Endothelial cell of umbilical vein (primary cell): ENCODE data around the gene CBFA2T3. TPM values are rescaled to one million over a fixed set of nuclear protein-coding genes. Genes with fewer than 3 reads are reported as not detected.

Experiments used
- BruUV-seq: library from RNA; stranded (reverse); fragments of 400-500 nt; replicated peaks from 2 replicates; lab custom pipeline; 2021; lab: Mats Ljungman, UMichigan
- CTCF ChIA-PET: fragments of 300-600, 350-600 bp; sonication (Branson Sonifier 250); formaldehyde crosslinking; loops from one replicate; lab custom pipeline; 2021; ENCODE audit warnings: antibody characterized with exemption, inconsistent platforms; lab: Charles Lee
- POLR2A ChIA-PET: fragments of 300-600, 350-600 bp; sonication (Branson Sonifier 250); formaldehyde crosslinking; loops from one replicate; lab custom pipeline; 2021; ENCODE audit warnings: antibody characterized with exemption, inconsistent platforms; lab: Charles Lee
- DNase-seq: peaks from one replicate; pipeline ENCODE4 v3.0.0-alpha.2; 2011; ENCODE audit warnings: low read depth, low spot score
- FAIRE-seq: peaks from 2 replicates; lab custom pipeline; 2011; peaks lifted over from hg19 to GRCh38; lab: Jason Lieb, UNC
- H2AFZ ChIP-seq: 2 replicates; pipeline ENCODE4 v1.6.0; 2012; ENCODE audit warnings: low read depth, low read length, control low read depth, inconsistent platforms
- H3K27ac ChIP-seq: 2 replicates; pipeline ENCODE4 v1.5.1; 2011; ENCODE audit warnings: low read depth, mild to moderate bottlenecking, control low read depth, low read length, moderate library complexity; ENCODE audit not compliant: insufficient read depth
- H3K27me3 ChIP-seq, 2 experiments: 2 replicates each; pipeline versions ENCODE4 v1.6.0 to v1.6.1; 2011; ENCODE audit warnings: low read length in 2 of 2, mixed read lengths in 1 of 2; ENCODE audit not compliant: control insufficient read depth in 2 of 2, insufficient read depth in 2 of 2
- H3K36me3 ChIP-seq, 2 experiments: 2 replicates in 1 of 2; 3 replicates in 1 of 2; pipeline ENCODE4 v1.5.1; 2011; ENCODE audit warnings: low read length in 2 of 2, mild to moderate bottlenecking in 1 of 2, moderate library complexity in 1 of 2; ENCODE audit not compliant: control insufficient read depth in 2 of 2, insufficient read depth in 2 of 2; ENCODE audit errors: extremely low read depth in 1 of 2
- H3K4me1 ChIP-seq: 3 replicates; pipeline ENCODE4 v1.5.1; 2011; ENCODE audit warnings: mild to moderate bottlenecking, low read length; ENCODE audit not compliant: control insufficient read depth, insufficient read depth; ENCODE audit errors: extremely low read depth
- H3K4me2 ChIP-seq: 2 replicates; pipeline ENCODE4 v1.6.1; 2011; ENCODE audit warnings: low read length, control low read depth, mixed read lengths; ENCODE audit not compliant: insufficient read depth
- H3K4me3 ChIP-seq, 3 experiments: fragments of 200-600 bp in 1 of 3; sonication (generic), shearing (Covaris generic) in 1 of 3; replicated peaks in 1 of 3; 2 replicates each; pipeline ENCODE4 v1.5.1; 2011 to 2016; ENCODE audit warnings: control low read depth in 3 of 3, low read length in 3 of 3, mild to moderate bottlenecking in 2 of 3, inconsistent platforms in 1 of 3, low read depth in 1 of 3, moderate library complexity in 1 of 3; ENCODE audit not compliant: insufficient read depth in 1 of 3
- H3K79me2 ChIP-seq: 2 replicates; pipeline ENCODE4 v1.6.0; 2012; ENCODE audit warnings: low read length, inconsistent platforms; ENCODE audit not compliant: control insufficient read depth, insufficient read depth
- H3K9ac ChIP-seq: replicated peaks from 2 replicates; pipeline ENCODE3; 2011; ENCODE audit warnings: low read length, control low read depth; ENCODE audit not compliant: insufficient read depth; ENCODE audit errors: extremely low read depth
- H3K9me1 ChIP-seq: replicated peaks from 3 replicates; pipeline ENCODE4 v1.6.0; 2011; ENCODE audit warnings: mild to moderate bottlenecking, low read length; ENCODE audit not compliant: control insufficient read depth, insufficient read depth; ENCODE audit errors: extremely low read depth
- H3K9me3 ChIP-seq: replicated peaks from 2 replicates; pipeline ENCODE4 v1.5.1; 2012; ENCODE audit warnings: low read length, inconsistent platforms; ENCODE audit not compliant: control insufficient read depth, insufficient read depth
- H4K20me1 ChIP-seq: replicated peaks from 2 replicates; pipeline ENCODE3; 2011; ENCODE audit warnings: mild to moderate bottlenecking, low read length; ENCODE audit not compliant: control insufficient read depth, insufficient read depth; ENCODE audit errors: extremely low read depth
- FOS ChIP-seq: IDR thresholded peaks from 2 replicates; pipeline ENCODE4 v1.6.1; 2011; ENCODE audit warnings: mild to moderate bottlenecking, low read length, moderate library complexity, borderline replicate concordance; ENCODE audit not compliant: insufficient read depth
- GATA2 ChIP-seq: IDR thresholded peaks from 2 replicates; pipeline ENCODE4 v1.7.0; 2011; ENCODE audit warnings: low read depth, mild to moderate bottlenecking, moderate library complexity, mixed read lengths, low read length; ENCODE audit not compliant: insufficient read length, insufficient read depth
- JUN ChIP-seq: IDR thresholded peaks from 2 replicates; pipeline ENCODE4 v1.6.1; 2011; ENCODE audit warnings: borderline replicate concordance, low read depth; ENCODE audit not compliant: insufficient read length, insufficient read depth
- MAX ChIP-seq: IDR thresholded peaks from 2 replicates; pipeline ENCODE4 v1.6.1; 2011; ENCODE audit not compliant: insufficient read depth, insufficient read length
- POLR2A ChIP-seq: IDR thresholded peaks from 2 replicates; pipeline ENCODE4 v1.6.1; 2012; ENCODE audit warnings: low read depth, mild to moderate bottlenecking, control low read depth, low read length
- POLR2AphosphoS5 ChIP-seq: IDR thresholded peaks from 2 replicates; pipeline ENCODE4 v1.6.1; 2012; ENCODE audit warnings: low read depth, mild to moderate bottlenecking, control low read depth, low read length, moderate library complexity; ENCODE audit not compliant: insufficient read depth
- dilution Hi-C: fragments of 300-500 bp; cut with MboI; formaldehyde crosslinking; loops from one replicate; pipeline ENCODE4 v1.15.0; 2019; ENCODE audit warnings: low sequenced_read_pairs; ENCODE audit not compliant: extremely low pct_ligation_motif_present
- intact Hi-C: fragments of 100-400 bp; cut with micrococcal nuclease; formaldehyde crosslinking; loops from one replicate; pipeline ENCODE4 v1.10.0; 2022
- polyA plus RNA-seq, 4 experiments: library from polyadenylated mRNA; depleted of rRNA in 3 of 4; stranded (reverse) in 3 of 4; unstranded in 1 of 4; fragments of >200 nt; gene quantifications; 2 replicates each; pipeline versions ENCODE4 v1.2.1 to v1.2.3, GENCODE V29; 2011 to 2012; ENCODE audit warnings: missing spikeins in 1 of 4
- total RNA-seq: library from RNA; stranded (reverse); gene quantifications from 2 replicates; pipeline ENCODE4 v1.2.3, GENCODE V29; 2021

CBFA2T3 gene
- total and polyA plus RNA-seq, 2 donors (not counting 3 experiments of a cell fraction or from before 2014, with no cell fraction given) = not detected

GRCh38 chr16:88948781-88949490, 28.1 kb downstream of the CBFA2T3 start:
- BruUV-seq = no TSS peak

GRCh38 chr16:88945473-88945872, 31.5 kb downstream of the CBFA2T3 start:
- Histone ChIP-seq H3K9me3 (no peaks in the 10 kb centered on the region), H3K9me1 (no peaks in the 10 kb centered on the region), H3K4me3 (no peak overlapping the region), H3K27me3 (peaks cover 5 to 10% of the 10 kb centered on the region in 2 experiments), H3K79me2 (no peaks in the 10 kb centered on the region), H3K4me1 (no peaks in the 10 kb centered on the region), H3K9ac (no peak overlapping the region), H2AFZ (no peak overlapping the region), H3K4me2 (no peak overlapping the region), H3K27ac (no peak overlapping the region), H3K36me3 (no peaks in the 10 kb centered on the region), H4K20me1 (no peaks in the 10 kb centered on the region)
- BruUV-seq = no TSS peak
- intact Hi-C loops (no loop called here), dilution Hi-C loops (no loop called here)
- no peak for DNase-seq
- ChIA-PET CTCF (interaction anchor here (1.3 kb wide), 1 partner anchor 221 kb away, joined by 5 read pairs; no protein-coding TSS in a partner anchor), POLR2A (no interaction called here)
- no peak for TF ChIP-seq POLR2AphosphoS5
- TF ChIP-seq POLR2A = no peak
- FAIRE-seq = no peak

More at GRCh38 chr16:88948781-88949490, 28.1 kb downstream of the CBFA2T3 start:
- intact Hi-C loops (no loop called here), dilution Hi-C loops (no loop called here)
- no peaks in the 10 kb centered on the region for H3K4me1 ChIP-seq
- H4K20me1 ChIP-seq = no peaks in the 10 kb centered on the region
- peaks cover 0 to 2% of the 10 kb centered on the region in 2 experiments for H3K27me3 ChIP-seq
- H3K36me3 ChIP-seq = no peaks in the 10 kb centered on the region
- FAIRE-seq = no peak
- TF ChIP-seq POLR2A (no peak), MAX (no peak), POLR2AphosphoS5 (no peak), GATA2 (no peak), FOS (no peak), JUN (no peak)
- H2AFZ ChIP-seq = no peak overlapping the region
- CTCF ChIA-PET = interaction anchor here (1.5 kb wide), 1 partner anchor 218 kb away, joined by 3 read pairs; no protein-coding TSS in a partner anchor
- H3K4me2 ChIP-seq = no peak overlapping the region
- H3K79me2 ChIP-seq = no peaks in the 10 kb centered on the region
- no peak overlapping the region for H3K27ac ChIP-seq
- H3K9me1 ChIP-seq = no peaks in the 10 kb centered on the region
- no peaks in the 10 kb centered on the region for H3K9me3 ChIP-seq
- POLR2A ChIA-PET = no interaction called here
- no peak overlapping the region for H3K4me3 ChIP-seq
- no peak overlapping the region for H3K9ac ChIP-seq
- no peak for DNase-seq
